ENCODE results near the gene PIGZ. TPM values are rescaled to one million over a fixed set of nuclear protein-coding genes. Genes with fewer than 3 reads are reported as not detected.

Gene PIGZ
- total and polyA plus RNA-seq, 2 experiments from 2014 or later, result 3.9 to 7.6 TPM

DNA sequence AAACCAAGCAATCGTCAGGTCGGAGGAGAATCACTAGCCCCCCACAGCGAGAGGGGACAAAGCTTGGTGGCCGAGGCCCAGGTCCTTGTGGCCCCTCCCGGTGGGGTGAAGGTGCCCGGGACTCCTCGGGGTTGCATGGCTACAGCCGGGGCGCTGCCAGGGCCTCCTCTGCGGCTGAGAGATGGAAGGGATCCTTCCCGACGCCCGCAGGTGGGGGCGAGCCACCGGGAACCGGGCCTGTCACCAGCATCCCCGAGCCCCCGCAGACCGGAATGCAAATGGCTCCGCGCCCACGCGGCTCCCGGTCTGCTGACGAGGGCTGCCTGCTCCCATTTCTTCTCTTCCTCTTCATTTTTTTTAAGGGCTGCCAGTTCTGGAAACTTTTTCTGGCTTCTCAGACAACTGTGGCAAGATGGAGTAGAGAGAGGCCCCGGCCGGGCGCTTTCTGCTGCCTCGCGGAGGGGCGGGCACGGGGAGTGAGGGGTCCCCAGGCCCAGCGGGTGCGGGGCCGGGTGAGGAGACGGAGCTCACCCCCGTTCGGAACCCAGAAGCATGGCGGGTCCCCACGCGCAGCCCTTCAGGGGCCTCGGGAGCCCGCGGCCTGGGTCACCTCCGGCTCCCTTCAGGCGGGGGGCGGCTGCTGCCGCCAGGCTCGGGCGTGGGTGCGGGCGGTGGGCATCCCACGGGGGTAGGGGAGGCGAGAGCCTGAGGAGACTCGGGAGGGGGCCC, 33.5 kb upstream of the PIGZ start:
- H3K9me3 ChIP-seq (ENCODE audit: low read depth), result no peaks in the 10 kb centered on the region
- DNase-seq, result peak; percentile 62
- H3F3A ChIP-seq (ENCODE audit: insufficient read depth), result no peaks in the 10 kb centered on the region
- H3K4me1 ChIP-seq (ENCODE audit: insufficient read depth), result no peaks in the 10 kb centered on the region
- H2AFZ ChIP-seq, result peak overlapping the region; percentile 88
- no peaks in the 10 kb centered on the region for H3K79me2 ChIP-seq (ENCODE audit: insufficient read depth)
- H3K4me2 ChIP-seq (ENCODE audit: unreplicated experiment), result peak overlapping the region; percentile 65
- no peaks in the 10 kb centered on the region for H4K20me1 ChIP-seq (ENCODE audit: insufficient read depth)
- no peaks in the 10 kb centered on the region for H3K36me3 ChIP-seq (ENCODE audit: low read depth)
- 13 to 15% methylated on average over 29 to 36 of the region's 55 CpGs for WGBS, 2 experiments (ENCODE audit: low coverage in 1 of 2, low lambda C conversion rate in 2 of 2, missing lambda C conversion rate in 2 of 2)
- H3K27ac ChIP-seq, result peak overlapping the region; percentile 38
- H3K9ac ChIP-seq, result peak overlapping the region; percentile 80
- H3K9me2 ChIP-seq (ENCODE audit: insufficient read depth), result no peaks in the 10 kb centered on the region
- no peaks in the 10 kb centered on the region for H3K27me3 ChIP-seq (replicated peaks; ENCODE audit: insufficient read depth)
- H3K4me3 ChIP-seq, result peak overlapping the region; percentile 65
- in situ Hi-C loops (cut with MboI), result no loop called here
- TF ChIP-seq EZH2phosphoT487 (IDR thresholded peaks at IDR 0.05; ENCODE audit: insufficient read depth, low read depth), result no peak
- TF ChIP-seq EZH2 (IDR thresholded peaks at IDR 0.05; ENCODE audit: insufficient read depth, poor library complexity, severe bottlenecking), result no peak

DNA sequence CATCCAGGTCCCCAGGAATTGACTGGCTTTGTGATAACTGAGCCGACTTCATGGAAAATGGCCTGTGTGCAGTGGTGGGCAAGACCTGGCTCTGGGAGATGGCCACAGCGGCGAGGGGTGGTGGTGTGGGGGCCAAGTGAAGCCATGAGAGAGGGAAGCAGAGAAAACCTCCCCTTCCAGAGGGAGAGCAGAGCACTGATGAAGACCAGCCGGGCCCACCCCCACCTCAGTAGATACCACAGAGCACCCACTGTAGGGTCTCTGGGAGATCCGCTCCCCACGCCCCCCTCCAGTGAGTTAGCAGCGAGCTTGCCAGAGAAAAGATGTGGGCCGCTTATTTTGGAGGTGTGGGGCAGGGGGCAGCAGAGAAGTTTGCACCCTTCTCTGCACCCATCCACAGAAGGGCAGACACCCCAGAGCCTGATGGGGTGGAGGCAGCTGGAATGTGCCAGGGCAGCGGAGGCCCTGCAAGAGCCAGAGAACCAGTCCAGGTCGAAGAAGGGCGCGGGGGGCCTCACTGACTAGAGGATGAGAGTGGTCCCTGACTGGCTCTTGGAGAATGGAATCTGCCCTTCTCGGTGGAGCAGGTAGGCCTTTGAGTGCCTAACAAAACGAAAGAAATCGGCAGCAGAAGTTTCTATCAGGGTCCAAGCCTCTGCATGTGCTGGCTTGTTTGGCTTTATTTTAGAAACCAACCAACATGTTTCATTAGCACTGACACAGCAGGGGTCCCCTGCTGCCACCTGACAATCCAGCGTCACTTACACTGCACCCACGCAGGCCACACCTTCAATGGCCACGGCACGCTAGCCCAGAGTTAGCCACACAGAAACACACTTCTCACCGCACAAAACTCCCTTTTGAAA, 32.7 kb upstream of the PIGZ start:
- Histone ChIP-seq H3K4me2 (ENCODE audit: unreplicated experiment) (no peak overlapping the region), H3K9me3 (ENCODE audit: low read depth) (no peaks in the 10 kb centered on the region), H3K27me3 (replicated peaks; ENCODE audit: insufficient read depth) (no peaks in the 10 kb centered on the region), H3K9me2 (ENCODE audit: insufficient read depth) (no peaks in the 10 kb centered on the region), H3K27ac (no peak overlapping the region), H3F3A (ENCODE audit: insufficient read depth) (no peaks in the 10 kb centered on the region), H3K4me3 (no peak overlapping the region), H3K79me2 (ENCODE audit: insufficient read depth) (no peaks in the 10 kb centered on the region), H4K20me1 (ENCODE audit: insufficient read depth) (no peaks in the 10 kb centered on the region), H2AFZ (peak overlapping the region; percentile 88), H3K36me3 (ENCODE audit: low read depth) (no peaks in the 10 kb centered on the region), H3K9ac (peak overlapping the region; percentile 80; the same call in 1 of the 2 replicates), H3K4me1 (ENCODE audit: insufficient read depth) (no peaks in the 10 kb centered on the region)
- in situ Hi-C loops (cut with MboI), result no loop called here
- DNase-seq, result no peak
- WGBS, 2 experiments (ENCODE audit: low coverage in 1 of 2, low lambda C conversion rate in 2 of 2, missing lambda C conversion rate in 2 of 2), result 92 to 93% methylated on average over 19 to 20 of the region's 20 CpGs
- TF ChIP-seq EZH2 (IDR thresholded peaks at IDR 0.05; ENCODE audit: insufficient read depth, poor library complexity, severe bottlenecking), result no peak
- no peak for TF ChIP-seq EZH2phosphoT487 (IDR thresholded peaks at IDR 0.05; ENCODE audit: insufficient read depth, low read depth)

DNA sequence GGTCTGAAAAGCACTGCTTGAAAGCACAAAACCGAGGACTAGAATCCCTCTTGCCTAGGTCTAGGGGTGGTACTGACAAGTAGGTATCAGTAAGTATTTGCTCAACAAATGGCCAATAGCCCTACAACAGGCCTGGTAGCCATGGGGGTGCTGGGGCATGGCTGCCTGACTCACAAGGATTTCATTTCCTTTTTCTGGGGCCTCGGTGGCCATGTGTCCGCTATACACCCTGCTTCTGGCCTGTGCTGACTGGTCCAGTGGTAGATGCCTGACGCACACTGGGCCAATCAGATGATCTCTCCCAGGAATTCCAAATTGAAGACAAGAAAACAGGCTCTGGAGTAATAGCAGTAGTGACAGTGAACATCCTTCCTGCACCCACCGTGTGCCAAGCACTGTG, 31.6 kb upstream of the PIGZ start:
- Histone ChIP-seq H4K20me1 (ENCODE audit: insufficient read depth) (no peaks in the 10 kb centered on the region), H3K27me3 (replicated peaks; ENCODE audit: insufficient read depth) (no peaks in the 10 kb centered on the region), H3K4me1 (ENCODE audit: insufficient read depth) (no peaks in the 10 kb centered on the region), H3K4me3 (no peak overlapping the region), H3K9me3 (ENCODE audit: low read depth) (no peaks in the 10 kb centered on the region), H3K4me2 (ENCODE audit: unreplicated experiment) (no peak overlapping the region), H3K27ac (no peak overlapping the region), H3K36me3 (ENCODE audit: low read depth) (no peaks in the 10 kb centered on the region), H3K9me2 (ENCODE audit: insufficient read depth) (no peaks in the 10 kb centered on the region), H3F3A (ENCODE audit: insufficient read depth) (no peaks in the 10 kb centered on the region), H2AFZ (no peak overlapping the region), H3K9ac (no peak overlapping the region), H3K79me2 (ENCODE audit: insufficient read depth) (no peaks in the 10 kb centered on the region)
- in situ Hi-C loops (cut with MboI), result no loop called here
- 75 to 92% methylated on average over 5 of the region's 5 CpGs for WGBS, 2 experiments (ENCODE audit: low coverage in 1 of 2, low lambda C conversion rate in 2 of 2, missing lambda C conversion rate in 2 of 2)
- no peak for TF ChIP-seq EZH2phosphoT487 (IDR thresholded peaks at IDR 0.05; ENCODE audit: insufficient read depth, low read depth)
- TF ChIP-seq EZH2 (IDR thresholded peaks at IDR 0.05; ENCODE audit: insufficient read depth, poor library complexity, severe bottlenecking), result no peak
- DNase-seq, result peak; percentile 55

DNA sequence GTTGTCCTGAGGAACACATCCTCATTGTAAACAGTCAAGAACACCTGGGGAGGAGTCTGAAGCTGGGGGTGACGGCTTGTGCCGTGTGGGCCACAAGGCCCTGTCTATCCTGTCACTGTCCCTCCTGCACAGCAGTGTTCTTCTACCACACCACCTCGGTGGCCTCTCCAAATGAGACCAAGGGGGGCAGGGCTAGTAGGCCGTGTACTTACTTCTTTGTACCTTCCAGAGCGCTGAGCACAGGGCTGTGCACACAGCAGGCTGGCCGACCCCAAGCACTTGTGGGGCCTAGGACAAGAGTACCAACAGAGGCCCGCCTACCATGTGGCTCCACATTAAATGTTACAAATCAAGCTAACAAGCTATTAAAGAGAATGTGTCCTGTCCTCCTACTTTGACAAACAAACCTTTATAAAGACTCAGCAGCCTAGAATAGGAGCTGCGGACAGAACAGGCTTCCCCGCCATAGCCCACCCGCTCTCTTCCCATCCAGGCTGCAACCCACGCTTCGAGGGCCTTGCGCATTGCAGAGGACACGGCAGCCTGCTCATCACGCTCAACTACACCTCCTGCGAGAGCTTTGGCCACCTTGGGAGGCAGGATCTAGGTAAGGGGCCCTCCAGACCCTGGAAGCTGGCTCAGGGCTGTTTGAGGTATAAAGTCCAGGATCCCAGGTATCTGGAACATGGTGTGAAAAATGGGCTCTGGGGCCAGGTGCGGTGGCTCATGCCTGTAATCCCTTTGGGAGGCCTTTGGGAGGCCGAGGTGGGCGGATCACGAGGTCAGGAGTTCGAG, 30.5 kb upstream of the PIGZ start:
- no peak for DNase-seq
- no peak overlapping the region for H3K9ac ChIP-seq
- H3K9me2 ChIP-seq (ENCODE audit: insufficient read depth), result no peaks in the 10 kb centered on the region
- no peaks in the 10 kb centered on the region for H3K36me3 ChIP-seq (ENCODE audit: low read depth)
- no peaks in the 10 kb centered on the region for H3K79me2 ChIP-seq (ENCODE audit: insufficient read depth)
- no peaks in the 10 kb centered on the region for H3K27me3 ChIP-seq (replicated peaks; ENCODE audit: insufficient read depth)
- no peaks in the 10 kb centered on the region for H3K9me3 ChIP-seq (ENCODE audit: low read depth)
- in situ Hi-C loops (cut with MboI), result loop anchor here (25.0 kb wide), 1 partner anchor 188 kb away; no protein-coding TSS in a partner anchor
- H2AFZ ChIP-seq, result no peak overlapping the region
- WGBS, 2 experiments (ENCODE audit: low coverage in 1 of 2, low lambda C conversion rate in 2 of 2, missing lambda C conversion rate in 2 of 2), result 90 to 94% methylated on average over 21 of the region's 21 CpGs
- no peak overlapping the region for H3K4me2 ChIP-seq (ENCODE audit: unreplicated experiment)
- TF ChIP-seq EZH2 (IDR thresholded peaks at IDR 0.05; ENCODE audit: insufficient read depth, poor library complexity, severe bottlenecking) (no peak), EZH2phosphoT487 (IDR thresholded peaks at IDR 0.05; ENCODE audit: insufficient read depth, low read depth) (no peak)
- no peaks in the 10 kb centered on the region for H4K20me1 ChIP-seq (ENCODE audit: insufficient read depth)
- H3K27ac ChIP-seq, result no peak overlapping the region
- H3F3A ChIP-seq (ENCODE audit: insufficient read depth), result no peaks in the 10 kb centered on the region
- H3K4me3 ChIP-seq, result no peak overlapping the region
- H3K4me1 ChIP-seq (ENCODE audit: insufficient read depth), result no peaks in the 10 kb centered on the region

Data from GM23248 (cell line).